T-helper 22 cell (primary cell): ENCODE results near the gene LRP8.

Experiments used
- DNase-seq: peaks from one replicate; pipeline ENCODE4 v3.0.0-alpha.2; 2020; ENCODE audit warnings: low read depth

Gene LRP8

GRCh38 chr1:53304527-53304926 lies 23.3 kb downstream of the LRP8 start:
- DNase-seq, result no peak

- DNase-seq, result no peak
Observed at GRCh38 chr1:53303726-53304515, 23.9 kb downstream of the LRP8 start.

- no peak for DNase-seq
Observed at GRCh38 chr1:53303243-53303642, 24.6 kb downstream of the LRP8 start.

- no peak for DNase-seq
Observed at GRCh38 chr1:53299233-53299632, 28.6 kb downstream of the LRP8 start.

GRCh38 chr1:53298045-53298637 lies 29.7 kb downstream of the LRP8 start:
- DNase-seq, result no peak

- DNase-seq, result no peak
Observed at GRCh38 chr1:53297195-53297594, 30.7 kb downstream of the LRP8 start.

GRCh38 chr1:53296117-53296749 lies 31.6 kb downstream of the LRP8 start:
- DNase-seq, result no peak

GRCh38 chr1:53295726-53296116 lies 32.1 kb downstream of the LRP8 start:
- no peak for DNase-seq

- no peak for DNase-seq
Observed at GRCh38 chr1:53295295-53295694, 32.6 kb downstream of the LRP8 start.

- no peak for DNase-seq
Observed at GRCh38 chr1:53294567-53294966, 33.3 kb downstream of the LRP8 start.

- DNase-seq, result no peak
Observed at GRCh38 chr1:53294061-53294460, 33.8 kb downstream of the LRP8 start.

GRCh38 chr1:53293123-53293522 lies 34.7 kb downstream of the LRP8 start:
- DNase-seq, result no peak

- no peak for DNase-seq
Observed at GRCh38 chr1:53292690-53293089, 35.2 kb downstream of the LRP8 start.

GRCh38 chr1:53291574-53291973 lies 36.3 kb downstream of the LRP8 start:
- DNase-seq, result no peak

GRCh38 chr1:53288790-53289429 lies 39.0 kb downstream of the LRP8 start:
- no peak for DNase-seq

- no peak for DNase-seq
Observed at GRCh38 chr1:53288002-53288789, 39.7 kb downstream of the LRP8 start.

GRCh38 chr1:53286955-53287354 lies 40.9 kb downstream of the LRP8 start:
- DNase-seq, result no peak

- DNase-seq, result no peak
Observed at GRCh38 chr1:53285969-53286760, 41.7 kb downstream of the LRP8 start.

GRCh38 chr1:53285546-53285945 lies 42.3 kb downstream of the LRP8 start:
- no peak for DNase-seq

GRCh38 chr1:53284224-53285020 lies 43.4 kb downstream of the LRP8 start:
- DNase-seq, result no peak
